HPDE6-E6E7 (cell line): ENCODE results near the gene REEP3.
A peak's percentile ranks its signal among the peaks of the same experiment; 100 is the strongest.

Experiments used
- DNase-seq: peaks from one replicate; pipeline ENCODE4 v3.0.0; 2011; ENCODE audit warnings: missing footprints; ENCODE audit errors: extremely low spot score

Gene REEP3

GRCh38 chr10:63505562-63505961 is 15.6 kb upstream of the REEP3 start:
- no peak for DNase-seq

- DNase-seq: no peak
Observed at GRCh38 chr10:63506554-63506953, 14.6 kb upstream of the REEP3 start.

DNA sequence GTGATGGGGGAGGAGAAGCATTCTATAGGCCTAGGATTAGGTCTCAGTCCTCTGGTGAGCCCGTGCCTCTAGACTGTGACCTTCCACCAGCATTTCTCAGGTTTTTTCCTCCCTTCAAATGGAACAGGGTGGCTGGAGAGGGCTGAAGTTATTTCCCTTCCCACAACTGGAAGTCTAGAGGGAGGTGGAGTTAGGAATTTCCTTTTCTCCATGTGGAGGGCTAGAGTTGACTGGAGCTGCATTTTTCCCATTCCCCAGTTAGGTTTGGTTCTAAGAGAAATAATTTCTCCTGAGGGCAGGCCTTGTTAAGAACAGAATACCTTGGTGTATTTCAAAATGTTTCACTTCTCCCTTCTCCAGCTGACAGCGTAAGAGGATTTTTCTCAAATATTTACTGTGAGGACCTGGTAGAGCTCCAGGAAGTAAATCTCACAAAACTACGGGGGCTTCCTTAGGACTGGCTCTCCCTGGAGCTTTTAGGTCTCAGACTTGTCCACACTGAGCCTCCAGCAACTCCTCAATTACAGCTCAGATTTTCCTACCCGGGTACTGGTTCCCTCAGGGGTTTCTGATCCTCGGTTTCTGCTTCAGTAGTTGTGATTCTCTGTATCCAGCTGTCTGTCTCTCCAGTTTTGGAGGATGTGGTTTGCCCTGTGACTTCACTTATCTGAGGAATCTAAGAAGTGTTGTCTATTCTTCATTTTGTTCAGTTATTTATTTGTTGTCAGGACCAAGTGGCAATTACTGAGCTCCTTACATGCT is 6.0 kb upstream of the REEP3 start:
- DNase-seq: no peak

DNA sequence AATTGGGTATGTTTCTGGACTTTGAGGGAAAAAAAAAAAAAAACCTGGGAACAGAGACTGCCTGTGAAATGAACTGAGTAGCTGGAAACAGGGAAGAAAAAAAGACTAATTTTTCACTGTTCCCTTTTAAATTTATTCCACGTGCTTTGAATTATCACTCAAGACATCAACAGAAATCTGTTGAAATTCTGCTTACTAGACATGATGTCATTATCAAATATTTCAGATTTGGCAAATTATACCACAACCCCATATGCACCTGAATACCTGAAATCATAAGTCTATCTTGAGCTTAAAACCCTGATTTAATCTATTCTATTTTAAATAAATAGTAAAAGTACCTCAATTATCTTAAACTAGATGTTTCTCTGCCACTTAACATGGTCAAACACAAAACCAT is 5.0 kb upstream of the REEP3 start:
- DNase-seq: no peak

DNA sequence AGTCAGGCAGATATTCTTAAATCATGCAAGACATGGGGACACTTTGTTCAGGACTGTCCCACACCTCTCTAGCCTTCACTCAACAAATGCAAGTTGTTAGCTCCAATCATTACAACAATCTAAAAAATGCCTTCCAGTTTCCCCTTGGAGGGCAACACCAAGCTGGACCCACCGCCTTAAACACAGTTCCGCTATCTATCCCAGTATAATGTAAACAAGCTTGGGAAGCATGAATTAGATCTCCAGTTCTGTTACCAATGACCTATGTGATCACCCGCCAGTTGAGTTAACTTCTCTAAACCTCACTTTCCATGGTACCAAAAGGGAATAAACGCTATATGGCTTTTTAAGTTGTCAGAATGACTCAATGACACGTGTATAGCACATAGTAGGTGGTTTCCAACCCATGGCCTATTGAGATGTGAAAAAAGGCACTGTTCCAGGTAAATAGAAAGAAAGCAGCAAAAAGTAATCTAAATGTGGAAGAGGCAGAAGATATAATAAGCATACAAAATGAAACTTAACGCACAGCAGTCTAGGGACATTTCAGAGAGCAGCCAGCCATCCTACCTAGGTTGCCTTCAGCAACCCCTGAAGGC is 2.4 kb upstream of the REEP3 start:
- DNase-seq: no peak

DNA sequence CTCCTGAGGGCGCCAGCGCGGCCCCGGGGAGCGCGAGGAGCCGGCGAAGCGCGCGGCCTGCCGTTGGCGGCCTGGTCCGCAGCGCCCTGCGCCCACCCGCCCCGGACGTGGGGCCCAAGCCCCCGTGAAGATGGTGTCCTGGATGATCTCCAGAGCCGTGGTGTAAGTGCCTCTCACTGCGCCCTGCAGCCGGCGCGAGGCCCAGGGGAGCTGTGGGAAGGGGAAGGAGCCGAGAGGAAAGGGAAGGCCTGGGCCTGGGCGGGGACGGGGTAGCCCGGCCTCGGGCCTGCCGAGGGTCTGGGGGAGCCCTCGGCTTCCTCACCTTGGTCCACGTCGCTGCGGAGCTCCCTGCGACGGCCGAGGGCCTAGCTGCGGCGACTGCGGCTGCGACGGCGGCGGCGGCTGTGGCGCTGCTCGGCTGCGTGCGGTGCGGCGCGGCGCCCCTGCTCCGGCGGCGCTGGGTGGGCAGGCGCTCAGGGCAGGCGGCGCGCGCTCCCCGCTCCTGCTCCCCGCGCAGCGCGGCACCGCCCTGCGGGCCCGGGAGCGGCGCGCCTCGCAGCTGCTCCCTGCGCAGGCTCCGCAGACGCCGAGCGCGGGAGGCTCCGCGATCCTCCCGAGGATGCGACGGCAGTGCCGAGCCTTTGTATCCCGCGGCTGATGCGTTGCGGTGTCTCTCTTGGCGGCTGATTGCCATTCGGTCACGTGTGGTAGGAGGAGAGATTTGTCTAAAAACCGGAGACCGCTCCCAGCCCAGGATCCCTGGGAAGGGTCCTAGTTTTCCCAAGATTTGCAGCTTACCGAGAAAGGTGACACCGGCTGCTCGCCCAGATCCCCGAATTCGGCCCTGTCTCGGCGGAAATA is 445 bp downstream of the REEP3 start:
- peak; percentile 55 for DNase-seq

GRCh38 chr10:63522277-63522687 is 1.1 kb downstream of the REEP3 start:
- no peak for DNase-seq

DNA sequence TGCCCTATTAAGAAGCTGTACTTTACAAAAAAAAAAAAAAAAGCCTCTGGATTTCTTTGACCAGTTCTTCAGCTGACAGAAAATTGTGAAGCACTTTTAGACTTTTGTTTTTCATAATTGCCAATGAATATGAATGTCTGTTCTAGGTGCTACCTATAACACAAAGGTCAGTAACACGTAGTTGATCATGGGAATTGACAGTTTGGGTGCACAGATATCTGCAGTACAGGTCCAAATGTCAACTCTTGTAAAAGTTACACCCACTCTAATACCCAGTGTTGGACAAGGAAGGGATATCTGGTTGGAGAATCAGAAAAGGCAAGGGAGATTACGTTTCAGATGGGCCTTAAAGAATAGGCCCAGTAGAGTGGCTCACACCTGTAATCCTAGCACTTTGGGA is 1.8 kb downstream of the REEP3 start:
- no peak for DNase-seq

DNA sequence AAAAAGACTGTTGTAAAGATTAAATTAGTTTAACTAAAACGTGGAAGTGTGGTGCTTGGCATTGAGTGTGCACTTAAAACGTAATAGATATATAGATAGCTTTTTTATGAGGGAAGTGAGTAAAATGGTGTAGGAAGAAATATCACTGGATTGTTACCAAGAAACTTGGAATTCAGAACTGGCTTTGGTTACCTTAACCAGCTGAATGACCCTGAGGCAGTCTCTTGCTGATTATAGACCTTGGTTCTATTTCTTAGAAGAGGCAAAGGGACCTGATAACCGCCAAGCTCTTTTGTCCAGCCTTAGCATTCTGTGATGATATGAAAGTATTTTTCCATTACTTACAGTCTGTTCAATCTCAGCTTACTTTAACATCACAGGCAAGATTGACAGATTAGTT is 3.8 kb downstream of the REEP3 start:
- no peak for DNase-seq

DNA sequence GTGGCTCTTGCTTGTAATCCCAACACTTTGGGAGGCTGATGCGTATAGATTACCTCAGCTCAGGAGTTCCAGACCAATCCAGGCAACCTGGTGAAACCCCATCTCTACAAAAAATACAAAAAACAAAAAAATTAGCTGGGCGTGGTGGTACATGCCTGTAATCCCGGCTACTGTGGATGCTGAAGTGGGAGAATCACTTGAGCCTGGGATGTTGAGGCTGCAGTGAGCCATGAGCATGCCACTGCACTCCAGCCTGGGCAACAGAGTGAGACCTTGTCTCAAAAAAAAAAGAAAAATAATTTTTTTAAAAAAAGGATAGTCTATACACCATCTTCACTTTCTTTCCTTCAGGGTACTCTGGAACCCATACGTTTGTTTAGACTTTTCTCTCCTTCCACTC is 6.2 kb downstream of the REEP3 start:
- no peak for DNase-seq

GRCh38 chr10:63528084-63528744 is 7.0 kb downstream of the REEP3 start:
- no peak for DNase-seq

DNA sequence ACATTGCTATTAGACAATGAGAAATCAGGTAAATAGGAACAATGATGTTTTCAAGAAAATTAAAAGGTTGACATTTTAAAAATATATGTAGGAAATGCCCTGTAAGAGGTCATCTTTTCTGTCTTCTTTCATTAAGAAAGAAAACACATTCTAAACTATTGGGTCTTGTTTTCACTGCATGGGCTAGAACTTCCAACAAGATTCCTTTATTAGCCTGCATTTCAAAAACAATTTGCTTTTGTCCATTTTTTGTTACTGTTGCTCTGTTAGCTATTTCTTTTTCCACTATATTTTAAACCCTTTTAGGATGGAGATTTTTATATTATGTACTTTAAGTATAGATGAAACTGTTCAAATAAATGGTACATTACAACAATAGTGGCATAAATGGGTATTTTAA is 9.2 kb downstream of the REEP3 start:
- DNase-seq: no peak

GRCh38 chr10:63534723-63535122 is 13.5 kb downstream of the REEP3 start:
- no peak for DNase-seq

DNA sequence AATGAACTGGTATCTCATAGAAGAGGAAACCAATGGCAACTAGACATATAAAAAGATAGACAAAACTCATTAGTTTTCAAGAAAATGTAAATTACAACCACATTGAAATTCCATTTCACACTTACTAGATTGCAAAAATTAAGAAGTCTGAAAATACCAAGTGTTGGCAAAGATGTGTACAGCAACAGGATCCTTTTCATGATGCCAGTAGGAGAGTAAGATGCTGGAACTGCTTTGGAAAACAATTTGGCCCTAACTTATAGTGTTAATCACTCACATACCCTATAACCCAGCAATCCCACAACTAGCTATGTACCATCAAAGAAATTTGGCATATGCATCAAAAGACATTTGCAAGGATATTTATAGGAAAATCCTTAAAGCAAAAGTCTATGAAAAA is 15.5 kb downstream of the REEP3 start:
- DNase-seq: no peak

DNA sequence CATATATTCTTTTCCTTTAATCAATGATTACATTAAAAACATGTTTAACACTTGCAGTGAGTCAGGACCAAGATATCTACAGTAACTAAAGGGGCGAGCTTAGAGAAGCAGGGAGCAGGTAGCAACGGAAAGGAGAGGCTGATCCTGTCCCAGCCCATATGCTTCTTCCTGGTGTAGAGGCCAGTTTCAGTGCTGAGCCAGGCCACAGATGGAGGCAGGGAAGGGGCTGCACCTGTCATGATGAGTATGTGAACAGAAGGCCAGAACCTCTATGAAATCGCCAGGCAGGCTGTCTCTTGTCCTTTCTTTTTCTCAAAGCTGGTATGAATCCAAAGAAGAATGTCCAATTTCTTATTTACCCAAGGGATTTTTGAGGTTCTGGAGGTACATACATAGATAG is 16.3 kb downstream of the REEP3 start:
- DNase-seq: no peak

DNA sequence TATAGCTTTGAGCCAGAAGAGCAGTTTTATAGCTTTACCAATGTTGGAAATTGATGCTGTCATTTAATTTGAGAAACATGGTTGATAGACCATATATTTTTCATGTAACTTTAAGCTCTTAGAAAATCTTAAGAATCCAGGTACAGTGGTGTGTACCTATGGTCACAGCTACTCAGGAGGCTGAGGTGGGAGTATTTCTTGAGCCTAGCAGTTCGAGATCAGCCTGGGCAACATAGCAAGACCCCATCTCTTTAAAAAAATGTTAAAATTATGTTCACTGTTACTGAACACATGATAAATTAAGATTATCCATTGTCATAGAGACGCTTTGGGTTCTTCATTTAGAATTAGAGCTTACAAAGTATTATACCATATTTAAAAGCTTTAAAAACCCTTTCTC is 18.2 kb downstream of the REEP3 start:
- DNase-seq: no peak

GRCh38 chr10:63539994-63540393 is 18.8 kb downstream of the REEP3 start:
- DNase-seq: no peak

DNA sequence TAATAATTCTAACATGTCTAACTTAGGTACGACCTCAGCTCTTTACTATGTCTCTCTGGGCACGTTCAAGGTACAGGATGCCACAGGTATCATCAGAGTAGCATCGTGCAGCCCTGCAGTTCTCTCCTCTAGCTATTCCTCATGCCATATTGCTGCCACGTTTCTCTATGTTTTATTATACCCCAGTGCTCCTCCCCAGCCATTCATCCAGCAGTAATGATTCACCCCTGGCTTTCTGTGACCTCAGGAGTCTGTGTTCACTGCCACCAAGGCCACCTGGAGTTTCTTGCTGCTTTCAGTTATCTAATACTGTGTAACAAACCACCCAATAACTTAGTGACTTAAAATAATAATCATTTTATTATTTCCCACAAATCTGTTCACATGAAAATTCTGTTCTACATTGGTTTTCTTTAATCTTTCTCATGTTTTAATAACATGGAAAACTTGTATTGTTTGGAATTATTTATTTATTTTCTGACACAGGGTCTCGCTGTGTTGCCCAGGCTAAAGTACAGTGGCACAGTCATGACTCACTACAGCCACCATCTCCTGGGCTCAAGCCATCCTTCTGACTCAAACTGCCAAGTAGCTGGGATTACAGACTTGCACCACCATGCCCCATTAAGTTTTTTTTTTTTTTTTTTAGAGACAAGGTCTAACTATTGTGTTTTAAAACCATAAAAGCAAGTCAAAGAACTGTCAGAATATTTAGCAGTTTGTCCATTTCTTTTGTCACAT is 21.8 kb downstream of the REEP3 start:
- DNase-seq: no peak

- DNase-seq: no peak
Observed at GRCh38 chr10:63543576-63543962, 22.4 kb downstream of the REEP3 start.

DNA sequence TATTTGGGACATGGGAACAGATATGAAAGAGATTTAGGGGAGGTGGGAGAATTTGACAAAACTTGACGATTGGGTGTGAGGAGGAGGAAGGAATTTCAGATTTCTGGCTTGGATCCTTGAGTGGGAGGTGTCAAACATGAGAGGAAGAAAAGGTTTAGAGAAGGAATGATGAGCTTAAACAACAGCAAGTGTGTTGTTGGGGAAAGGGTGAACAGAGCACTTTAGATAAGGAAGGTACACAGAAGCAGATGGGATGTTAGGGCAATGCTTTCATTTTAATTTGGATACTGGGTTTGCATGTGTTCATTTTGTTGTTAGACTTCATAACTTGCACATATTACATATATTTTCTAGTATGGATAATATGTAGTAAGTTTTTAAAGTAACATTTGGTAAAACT is 23.2 kb downstream of the REEP3 start:
- DNase-seq: no peak

DNA sequence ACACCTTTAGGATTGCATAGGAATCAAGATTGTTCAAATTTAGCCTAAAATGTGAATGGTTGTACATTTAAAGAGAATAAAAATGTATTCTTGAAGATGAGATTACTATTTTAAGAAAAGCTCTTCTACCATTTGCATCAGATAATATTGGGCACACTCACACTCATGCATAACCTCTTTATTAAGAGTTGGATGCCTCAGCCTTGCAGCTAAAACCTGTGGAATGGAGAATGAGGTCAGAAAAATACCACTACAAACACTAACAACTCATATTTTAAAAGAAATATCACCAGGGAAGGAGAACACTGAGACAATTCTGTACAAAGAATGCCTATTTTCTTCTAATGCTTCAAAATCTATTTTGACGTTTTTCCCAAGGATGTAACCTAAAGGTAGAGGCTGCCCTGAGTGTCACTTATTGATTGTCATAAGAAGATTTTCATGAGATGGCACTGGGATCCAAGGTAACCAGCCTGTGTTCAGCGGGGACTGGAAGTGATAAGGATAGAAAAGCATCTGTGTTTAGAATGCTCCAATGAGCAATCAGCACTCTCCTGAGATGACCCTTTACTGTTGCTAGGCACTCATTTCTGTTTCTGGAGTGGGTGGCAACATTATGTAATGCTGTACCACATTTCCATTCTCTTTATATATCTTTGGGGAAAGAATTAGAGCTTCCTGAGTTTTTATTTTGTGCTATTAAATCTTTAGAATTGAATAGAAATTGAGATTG is 26.6 kb downstream of the REEP3 start:
- DNase-seq: no peak
